Endothelial cell (in vitro differentiated cells): ENCODE results near the gene TYRO3. TPM values are rescaled to one million over a fixed set of nuclear protein-coding genes. Genes with fewer than 3 reads are reported as not detected.

Experiments used
- DNase-seq: peaks from one replicate; pipeline ENCODE4 v3.0.0; 2021; ENCODE audit warnings: low spot score
- H3K27ac Mint-ChIP-seq: one replicate; pipeline ENCODE4 v1.8.0; 2021; ENCODE audit warnings: mixed read lengths, inconsistent platforms; ENCODE audit not compliant: unreplicated experiment
- H3K27me3 Mint-ChIP-seq: one replicate; pipeline ENCODE4 v1.8.0; 2021; ENCODE audit warnings: mild to moderate bottlenecking, moderate library complexity, mixed read lengths, inconsistent platforms; ENCODE audit not compliant: unreplicated experiment
- H3K36me3 Mint-ChIP-seq: one replicate; pipeline ENCODE4 v1.8.0; 2021; ENCODE audit warnings: mild to moderate bottlenecking, low read depth, mixed read lengths, inconsistent platforms; ENCODE audit not compliant: unreplicated experiment
- H3K4me1 Mint-ChIP-seq: one replicate; pipeline ENCODE4 v1.8.0; 2021; ENCODE audit warnings: mild to moderate bottlenecking, mixed read lengths, inconsistent platforms; ENCODE audit not compliant: unreplicated experiment
- H3K4me3 Mint-ChIP-seq: one replicate; pipeline ENCODE4 v1.8.0; 2021; ENCODE audit warnings: mild to moderate bottlenecking, mixed read lengths, inconsistent platforms; ENCODE audit not compliant: unreplicated experiment
- H3K9me3 Mint-ChIP-seq: one replicate; pipeline ENCODE4 v1.8.0; 2021; ENCODE audit warnings: mixed read lengths, inconsistent platforms; ENCODE audit not compliant: unreplicated experiment
- total RNA-seq: library from RNA; stranded (reverse); fragmentation: NEBNext Ultra II Directional; extraction: Animal tissue kit (Norgen Biotek cat#: 25700); gene quantifications from one replicate; pipeline ENCODE4 v1.2.1, GENCODE V29; 2021; ENCODE audit not compliant: unreplicated experiment
- TF ChIP-seq, protein P1 (sequence below): fragments of 200-600 bp; sonication (generic); IDR thresholded peaks from one replicate; pipeline ENCODE4 v1.5.0; 2021; ENCODE audit warnings: antibody characterized with exemption; ENCODE audit not compliant: unreplicated experiment

TYRO3 gene
- total RNA-seq, 1 donor from 2014 or later = 115 TPM

DNA sequence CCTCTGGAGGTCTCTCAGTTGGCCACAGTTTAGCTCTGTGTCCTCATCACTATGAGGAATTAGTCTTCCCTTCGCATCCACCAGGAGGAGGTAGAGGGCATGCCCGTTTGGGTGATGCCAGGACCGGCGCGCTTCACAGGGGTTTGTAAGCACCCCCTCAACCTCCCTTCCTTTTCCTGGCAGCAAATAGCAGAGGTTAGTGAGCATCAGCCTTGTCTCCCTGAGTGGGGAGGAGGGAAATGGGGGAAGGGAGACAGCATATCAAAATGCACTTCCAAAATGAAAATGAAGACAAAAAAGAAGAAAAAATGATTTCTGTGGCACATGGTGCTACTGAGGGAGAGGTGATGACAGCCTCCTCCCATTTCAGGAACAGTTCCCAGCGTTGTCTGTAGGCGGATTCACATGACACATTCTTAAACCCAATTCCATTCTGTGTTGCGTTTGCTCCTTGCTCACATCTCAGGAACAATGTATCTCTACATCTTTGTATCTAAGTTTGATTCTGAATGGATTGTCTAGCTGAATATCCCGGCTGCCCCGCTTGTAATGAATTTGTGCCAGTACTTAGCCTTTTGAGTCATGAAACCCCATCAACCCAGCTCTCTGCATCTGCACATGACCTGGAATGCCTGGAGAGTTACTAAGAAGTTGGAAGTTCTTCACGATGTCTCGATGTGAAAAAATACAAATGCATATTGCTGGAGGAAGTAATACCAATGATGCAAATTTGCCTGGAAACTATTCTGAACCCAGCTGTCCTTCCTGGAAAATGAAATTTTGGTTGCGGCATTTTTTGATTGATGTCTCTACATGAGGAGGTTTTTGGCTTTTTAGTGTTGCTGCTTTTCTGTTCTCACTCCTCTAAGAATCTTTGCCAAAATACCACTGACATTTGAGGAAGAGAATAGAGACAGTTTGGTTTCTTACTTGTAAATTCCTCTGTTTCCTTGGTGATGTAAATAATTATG is 45.2 kb downstream of the TYRO3 start:
- Mint-ChIP-seq H3K4me1 (peaks cover 6% of the 10 kb centered on the region), H3K36me3 (no peaks in the 10 kb centered on the region), H3K9me3 (no peaks in the 10 kb centered on the region), H3K4me3 (no peak overlapping the region), H3K27ac (no peak overlapping the region), H3K27me3 (no peaks in the 10 kb centered on the region)
- peak; percentile 69 for DNase-seq
- TF ChIP-seq, protein P1, sequence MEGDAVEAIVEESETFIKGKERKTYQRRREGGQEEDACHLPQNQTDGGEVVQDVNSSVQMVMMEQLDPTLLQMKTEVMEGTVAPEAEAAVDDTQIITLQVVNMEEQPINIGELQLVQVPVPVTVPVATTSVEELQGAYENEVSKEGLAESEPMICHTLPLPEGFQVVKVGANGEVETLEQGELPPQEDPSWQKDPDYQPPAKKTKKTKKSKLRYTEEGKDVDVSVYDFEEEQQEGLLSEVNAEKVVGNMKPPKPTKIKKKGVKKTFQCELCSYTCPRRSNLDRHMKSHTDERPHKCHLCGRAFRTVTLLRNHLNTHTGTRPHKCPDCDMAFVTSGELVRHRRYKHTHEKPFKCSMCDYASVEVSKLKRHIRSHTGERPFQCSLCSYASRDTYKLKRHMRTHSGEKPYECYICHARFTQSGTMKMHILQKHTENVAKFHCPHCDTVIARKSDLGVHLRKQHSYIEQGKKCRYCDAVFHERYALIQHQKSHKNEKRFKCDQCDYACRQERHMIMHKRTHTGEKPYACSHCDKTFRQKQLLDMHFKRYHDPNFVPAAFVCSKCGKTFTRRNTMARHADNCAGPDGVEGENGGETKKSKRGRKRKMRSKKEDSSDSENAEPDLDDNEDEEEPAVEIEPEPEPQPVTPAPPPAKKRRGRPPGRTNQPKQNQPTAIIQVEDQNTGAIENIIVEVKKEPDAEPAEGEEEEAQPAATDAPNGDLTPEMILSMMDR = peak; percentile 73

DNA sequence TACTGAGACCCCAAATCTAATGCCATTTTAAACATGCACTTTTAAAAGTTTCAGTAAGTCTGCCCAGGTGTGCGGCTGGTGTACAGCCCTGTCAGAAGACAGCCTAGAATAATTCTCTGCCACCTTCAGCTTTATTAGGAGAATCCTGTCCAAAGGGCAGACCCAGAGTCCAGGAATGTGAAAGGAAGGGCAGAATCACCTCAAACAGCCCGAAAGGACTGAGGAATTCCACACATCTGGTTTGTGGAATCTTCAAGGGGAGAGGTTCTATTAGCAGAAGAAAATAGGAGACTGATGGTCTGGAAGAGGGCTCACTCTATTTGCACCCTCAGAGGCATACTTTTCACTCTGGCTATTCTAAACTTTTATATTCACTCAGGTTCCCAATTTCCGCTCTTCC is 46.6 kb downstream of the TYRO3 start:
- H3K4me3 Mint-ChIP-seq = no peak overlapping the region
- no peaks in the 10 kb centered on the region for H3K36me3 Mint-ChIP-seq
- no peak for DNase-seq
- no peak overlapping the region for H3K27ac Mint-ChIP-seq
- no peaks in the 10 kb centered on the region for H3K9me3 Mint-ChIP-seq
- no peaks in the 10 kb centered on the region for H3K27me3 Mint-ChIP-seq
- TF ChIP-seq, protein P1 = no peak
- H3K4me1 Mint-ChIP-seq = peaks cover 6% of the 10 kb centered on the region

DNA sequence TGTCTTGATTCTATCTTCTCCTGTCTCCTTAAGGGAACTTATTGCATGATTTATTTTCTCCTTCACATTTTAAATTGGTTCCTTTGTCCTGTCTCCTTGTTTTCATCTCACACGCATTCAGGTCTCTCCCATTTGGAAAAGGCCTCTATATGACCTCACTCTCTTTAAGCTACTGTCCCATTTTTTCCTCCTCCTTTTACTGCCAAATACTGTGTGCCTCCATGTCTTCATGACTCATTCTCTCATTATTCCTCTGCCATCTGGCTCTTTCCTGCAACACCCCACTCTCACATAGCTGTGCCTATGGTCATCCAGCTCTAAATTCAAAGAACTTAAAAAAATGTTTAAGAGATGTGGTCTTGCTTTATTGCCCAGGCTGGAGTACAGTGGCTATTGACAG is 48.0 kb downstream of the TYRO3 start:
- DNase-seq = no peak
- H3K4me3 Mint-ChIP-seq = no peak overlapping the region
- TF ChIP-seq, protein P1 = no peak
- H3K9me3 Mint-ChIP-seq = no peaks in the 10 kb centered on the region
- H3K27ac Mint-ChIP-seq = peak overlapping the region; percentile 20
- H3K4me1 Mint-ChIP-seq = peaks cover 6% of the 10 kb centered on the region
- H3K27me3 Mint-ChIP-seq = no peaks in the 10 kb centered on the region
- no peaks in the 10 kb centered on the region for H3K36me3 Mint-ChIP-seq

DNA sequence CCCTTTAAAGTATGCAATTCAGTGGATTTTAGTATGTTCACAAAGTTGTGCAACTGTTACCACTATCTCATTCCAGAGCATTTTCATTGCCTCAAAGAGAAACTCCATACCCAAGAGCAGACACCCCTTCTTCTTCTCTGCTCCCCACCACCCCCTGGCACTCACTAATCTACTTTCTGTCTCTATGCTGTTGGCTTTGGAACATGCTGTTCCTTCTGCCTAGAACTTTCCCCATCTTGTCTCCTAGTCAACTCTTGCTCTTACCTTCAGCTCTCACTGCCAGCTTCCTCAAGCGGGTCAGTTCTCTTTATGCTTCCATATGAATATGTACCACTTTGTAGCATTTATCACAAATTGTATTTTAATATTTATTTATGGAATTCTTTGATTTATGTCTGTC is 50.1 kb downstream of the TYRO3 start:
- Mint-ChIP-seq H3K27ac (no peak overlapping the region), H3K4me1 (peaks cover 3% of the 10 kb centered on the region), H3K27me3 (no peaks in the 10 kb centered on the region), H3K4me3 (no peak overlapping the region), H3K9me3 (no peaks in the 10 kb centered on the region), H3K36me3 (no peaks in the 10 kb centered on the region)
- TF ChIP-seq, protein P1 = no peak
- DNase-seq = no peak

DNA sequence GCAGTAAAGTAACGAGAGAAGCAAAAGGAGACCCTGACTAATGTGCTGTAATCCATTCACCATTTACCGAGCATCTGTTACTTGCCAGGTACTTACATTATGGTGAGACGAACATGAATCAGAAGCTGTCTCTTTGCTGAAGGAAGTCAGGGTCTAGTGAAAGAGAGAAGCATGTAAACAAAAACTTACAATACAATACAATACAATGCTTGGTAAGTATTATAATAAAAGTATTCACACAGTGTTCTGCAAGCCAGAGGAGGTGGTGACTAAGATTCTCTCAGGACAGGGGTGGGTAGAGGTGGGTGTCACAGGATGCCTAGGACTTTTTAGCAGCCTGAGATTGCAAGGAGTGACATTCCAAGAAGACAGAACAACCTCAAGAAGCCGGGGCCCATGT is 51.0 kb downstream of the TYRO3 start:
- no peaks in the 10 kb centered on the region for H3K27me3 Mint-ChIP-seq
- TF ChIP-seq, protein P1 = no peak
- H3K27ac Mint-ChIP-seq = no peak overlapping the region
- no peak for DNase-seq
- no peaks in the 10 kb centered on the region for H3K4me1 Mint-ChIP-seq
- H3K9me3 Mint-ChIP-seq = no peaks in the 10 kb centered on the region
- H3K4me3 Mint-ChIP-seq = no peak overlapping the region
- no peaks in the 10 kb centered on the region for H3K36me3 Mint-ChIP-seq
